ENCODE measurements around the gene EPDR1.
A peak's percentile ranks its signal among the peaks of the same experiment; 100 is the strongest.
"Not testable (repeated sequence)": the region's sequence is repeated elsewhere in the genome, so short reads cannot be mapped to it uniquely, and the experiment has no call there.

EPDR1 gene

DNA sequence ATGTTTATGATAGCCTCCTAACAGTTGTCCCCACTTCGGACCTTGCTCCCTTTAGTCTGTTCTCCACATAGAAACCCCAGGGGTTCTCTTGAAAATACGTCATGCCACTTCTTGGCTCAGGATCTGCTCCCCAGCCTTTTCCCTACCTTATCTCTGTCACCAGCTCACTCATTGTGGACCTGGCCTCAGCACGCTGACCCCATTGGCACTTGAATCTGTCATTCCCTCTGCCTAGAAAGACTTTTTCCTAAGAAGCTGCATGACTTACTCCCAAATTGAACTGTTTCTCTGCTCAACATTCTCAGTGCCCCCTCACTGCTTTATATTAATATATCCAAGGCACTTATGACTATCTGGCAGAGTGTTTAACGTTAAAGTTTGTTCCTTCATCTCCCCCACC, 8.4 kb downstream of the EPDR1 start:
- DNase-seq (ENCODE audit: low spot score), result no peak

DNA sequence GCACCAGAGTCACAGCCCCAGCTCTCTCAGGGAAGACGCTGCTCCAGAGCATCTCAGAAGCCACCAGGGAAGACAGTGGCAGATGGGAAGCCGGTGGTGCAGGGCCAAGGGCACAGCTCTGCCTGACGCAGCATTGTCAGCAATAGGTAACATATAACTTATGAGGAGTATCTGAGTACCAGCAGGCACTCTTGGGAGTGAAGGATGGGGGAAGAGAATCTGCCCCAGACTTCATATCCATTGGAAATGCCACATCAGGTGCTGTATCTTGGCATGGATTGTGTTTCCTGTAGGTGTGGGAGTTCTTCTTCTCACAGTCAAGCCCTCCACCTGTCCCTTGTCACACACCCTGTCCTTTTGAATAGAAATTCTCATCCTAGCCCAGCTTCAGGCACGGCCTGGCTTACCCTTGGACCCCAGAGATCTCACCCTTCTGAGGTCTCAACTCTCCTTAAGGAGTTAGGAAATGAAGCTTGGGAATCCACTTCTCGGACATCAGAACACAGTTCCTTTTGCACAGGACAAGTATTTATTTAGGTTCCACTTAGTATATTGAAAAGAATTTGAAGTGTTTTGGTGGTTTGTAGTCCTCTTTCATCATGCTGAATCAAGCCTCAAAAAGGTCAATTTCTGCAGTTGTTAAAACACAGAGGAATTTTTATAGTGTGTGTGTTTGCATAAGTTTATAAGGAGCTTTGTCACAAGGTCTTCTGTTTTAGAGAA, 9.9 kb downstream of the EPDR1 start:
- DNase-seq (ENCODE audit: low spot score), result no peak

DNA sequence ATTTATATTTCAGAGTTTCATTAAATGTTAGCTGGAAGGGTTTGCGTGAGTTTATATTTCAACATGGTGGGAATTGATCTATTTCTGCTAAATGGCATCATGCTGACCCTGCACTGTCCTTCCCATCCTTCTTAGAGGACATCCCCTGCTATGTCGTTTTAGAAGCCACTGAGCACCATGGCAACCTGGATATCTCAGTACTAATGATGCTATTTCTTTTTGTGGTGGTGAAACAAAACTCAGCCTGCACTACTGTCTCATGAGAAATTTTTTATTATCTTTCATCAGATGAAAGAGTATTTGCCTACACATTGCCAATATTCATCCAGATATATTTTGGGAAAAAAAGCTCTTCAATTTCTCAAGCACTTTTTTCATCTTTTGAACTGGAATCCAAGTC, 12.1 kb downstream of the EPDR1 start:
- DNase-seq (ENCODE audit: low spot score), result no peak

DNA sequence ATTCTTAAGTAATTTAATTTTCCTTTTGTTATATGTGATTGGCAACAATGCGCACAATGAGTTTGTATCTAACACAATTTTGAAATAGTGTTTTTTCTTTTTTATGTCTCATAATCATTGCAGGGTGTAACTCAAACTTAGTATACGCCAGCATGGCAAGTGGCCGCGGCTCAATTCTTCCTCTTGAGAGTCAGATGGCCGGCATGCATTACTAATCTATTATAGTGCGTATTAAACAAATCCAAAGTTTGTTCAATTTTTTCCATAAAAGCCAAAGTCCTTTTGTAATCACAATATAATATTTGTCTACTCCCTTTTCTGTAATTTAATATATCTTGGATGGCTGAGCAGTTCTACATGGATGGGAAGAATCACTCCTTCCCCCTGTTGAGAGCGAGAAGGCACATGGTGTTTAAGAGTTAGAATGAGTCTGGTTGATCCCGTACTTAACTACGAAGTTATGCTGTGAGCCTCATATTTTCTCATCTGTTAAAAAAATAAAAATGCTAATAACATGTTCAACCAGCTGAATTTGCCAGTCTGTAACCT, 12.7 kb downstream of the EPDR1 start:
- no peak for DNase-seq (ENCODE audit: low spot score)

DNA sequence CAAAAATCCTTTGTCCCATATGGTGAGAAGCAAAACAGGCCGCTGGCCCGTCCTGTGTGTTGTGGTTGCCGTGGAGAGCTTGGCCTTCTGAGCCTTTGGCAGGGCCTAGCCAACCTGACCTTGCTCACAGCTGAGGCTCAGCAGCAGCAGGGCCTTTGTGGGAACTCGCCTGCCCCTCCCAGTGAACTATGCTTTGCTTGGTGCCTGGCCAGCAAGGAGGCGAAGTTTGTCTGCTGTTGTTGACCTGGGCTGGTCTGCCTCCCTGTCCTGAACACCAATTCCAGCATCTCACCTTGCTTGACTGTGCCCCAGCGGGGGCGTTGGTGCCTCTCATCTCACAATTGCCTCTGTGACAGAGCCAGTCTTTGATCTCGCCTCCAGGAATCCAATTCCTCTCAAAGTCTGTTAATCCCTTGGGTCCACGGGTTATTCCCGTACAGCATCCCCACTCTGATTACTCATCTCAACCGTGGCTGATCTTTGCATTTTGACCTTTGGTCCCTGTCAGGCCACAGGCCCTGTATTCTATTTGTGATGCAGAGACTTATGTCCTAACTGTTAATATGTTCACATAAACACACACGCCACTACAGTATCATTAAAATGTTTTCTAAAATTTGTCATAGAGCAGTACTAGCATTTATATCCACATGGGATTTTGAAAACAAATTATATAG, 22.6 kb downstream of the EPDR1 start:
- DNase-seq (ENCODE audit: low spot score), result peak; percentile 99

DNA sequence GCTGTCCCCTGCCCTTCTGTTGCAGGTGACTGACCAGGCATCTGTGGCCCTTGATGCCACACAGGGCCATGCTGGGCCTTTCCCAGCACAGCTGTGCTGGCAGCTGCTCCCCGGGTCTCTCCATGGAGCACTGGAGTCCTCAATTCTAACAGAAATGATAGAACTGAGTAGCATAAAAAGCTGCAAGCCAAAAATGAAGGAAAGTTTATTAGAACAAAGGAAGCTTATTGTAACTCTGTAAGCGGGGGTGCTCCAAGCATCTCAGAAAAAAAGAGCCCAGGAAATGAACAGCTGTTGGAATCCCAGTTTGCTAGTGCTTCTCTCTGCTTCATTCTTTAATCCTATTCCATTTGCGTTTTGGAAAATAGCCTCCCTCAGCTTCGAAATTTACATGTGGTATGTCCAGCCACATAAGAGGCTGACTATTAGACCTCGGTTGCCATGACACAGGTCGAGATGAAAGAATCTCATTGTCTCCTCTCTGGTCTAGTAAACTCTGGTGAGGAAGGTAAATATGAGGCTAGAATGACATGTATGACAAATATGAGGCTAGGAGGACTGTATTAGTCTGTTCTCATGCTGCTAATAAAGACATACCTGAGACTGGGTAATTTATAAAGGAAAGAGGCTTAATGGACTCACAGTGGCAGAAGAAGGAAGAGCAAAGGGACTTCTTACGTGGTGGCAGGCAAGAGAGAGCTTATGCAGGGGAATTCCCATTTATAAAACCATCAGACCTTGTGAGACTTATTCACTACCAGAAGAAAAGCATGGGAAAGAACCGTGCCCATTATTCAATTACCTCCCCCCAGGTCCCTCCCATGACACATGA, 23.7 kb downstream of the EPDR1 start:
- DNase-seq (ENCODE audit: low spot score), result peak; percentile 74

DNA sequence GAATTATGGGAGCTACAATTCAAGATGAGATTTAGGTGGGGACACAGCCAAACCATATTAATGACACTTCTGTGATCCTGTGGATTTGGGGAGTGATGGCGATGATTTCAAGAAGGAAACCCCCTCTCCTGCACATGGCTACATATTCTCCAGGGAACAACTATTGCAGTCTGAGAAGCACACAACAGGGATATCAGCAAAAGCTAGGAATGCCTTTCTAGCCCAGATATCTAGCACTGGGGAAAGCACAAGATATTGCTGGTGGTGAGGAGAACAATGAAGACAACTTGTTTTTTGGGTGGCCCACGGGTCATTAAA, 24.3 kb downstream of the EPDR1 start:
- DNase-seq (ENCODE audit: low spot score), result no peak

DNA sequence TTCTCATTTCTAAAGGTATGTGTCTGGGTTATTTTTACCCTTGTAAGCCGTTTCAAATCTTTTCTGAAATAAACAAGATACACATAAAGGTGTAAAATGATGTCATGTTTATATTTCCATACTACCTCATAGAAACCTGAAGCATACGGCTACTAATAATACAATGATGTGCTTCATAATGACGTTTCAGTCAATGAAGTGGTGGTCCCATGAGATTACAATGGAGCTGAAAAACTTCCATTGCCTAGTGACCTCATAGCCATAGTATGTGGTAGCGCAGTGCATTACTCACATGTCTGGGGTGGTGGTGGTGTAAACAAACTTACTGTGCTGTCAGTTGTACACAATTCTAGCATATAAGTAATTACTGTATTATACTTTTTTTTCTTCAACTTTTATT, 24.9 kb downstream of the EPDR1 start:
- no peak for DNase-seq (ENCODE audit: low spot score)

DNA sequence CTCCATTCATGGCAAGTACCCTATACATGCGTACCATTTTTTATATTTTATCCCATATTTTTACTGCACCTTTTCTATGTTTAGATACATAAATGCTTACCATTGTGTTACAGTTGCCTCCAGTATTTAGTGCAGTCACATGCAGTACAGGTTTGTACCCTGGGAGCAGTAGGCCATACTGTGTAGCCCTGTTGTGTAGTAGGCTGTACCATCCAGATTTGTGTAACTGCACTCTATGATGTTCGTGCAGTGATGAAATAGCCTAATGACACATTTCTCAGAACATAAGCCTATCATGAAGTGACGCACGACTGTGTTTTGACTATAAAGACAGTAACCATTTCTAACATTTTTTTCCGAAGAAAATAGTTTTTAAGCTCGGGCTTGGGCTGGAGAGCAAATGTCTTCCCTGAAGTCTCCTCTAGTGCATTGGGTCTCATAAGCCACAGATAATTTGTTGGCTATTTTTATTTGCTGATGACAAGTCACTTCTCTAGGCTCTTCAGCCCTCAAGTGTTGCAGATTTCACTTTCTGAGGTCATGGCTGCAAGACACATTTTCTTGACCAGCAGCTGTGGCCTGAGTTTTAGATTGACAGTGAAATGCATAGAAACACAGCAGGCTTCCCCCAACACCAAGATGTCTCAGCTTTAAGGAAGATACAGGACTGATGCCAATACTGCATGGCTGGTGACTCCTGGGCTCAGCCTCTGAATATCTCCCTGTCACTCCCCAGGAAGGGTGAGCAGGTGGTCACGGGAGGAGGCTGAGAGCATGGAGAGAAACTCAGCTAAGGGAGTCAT, 26.9 kb downstream of the EPDR1 start:
- DNase-seq (ENCODE audit: low spot score), result no peak

DNA sequence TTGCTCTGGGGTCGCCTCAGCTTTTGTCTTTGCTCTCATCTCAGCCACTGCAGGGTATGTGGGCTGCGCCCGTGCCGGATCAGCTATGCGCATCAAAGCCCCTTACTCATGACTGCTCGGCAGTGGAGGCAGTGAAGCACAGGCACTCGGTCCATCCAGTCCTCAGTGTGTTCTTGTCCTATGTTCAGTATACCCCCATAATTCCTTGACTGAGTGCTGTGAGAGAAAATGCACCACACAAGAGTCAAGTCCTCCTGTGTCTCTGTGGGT, 27.4 kb downstream of the EPDR1 start:
- DNase-seq (ENCODE audit: low spot score), result no peak

DNA sequence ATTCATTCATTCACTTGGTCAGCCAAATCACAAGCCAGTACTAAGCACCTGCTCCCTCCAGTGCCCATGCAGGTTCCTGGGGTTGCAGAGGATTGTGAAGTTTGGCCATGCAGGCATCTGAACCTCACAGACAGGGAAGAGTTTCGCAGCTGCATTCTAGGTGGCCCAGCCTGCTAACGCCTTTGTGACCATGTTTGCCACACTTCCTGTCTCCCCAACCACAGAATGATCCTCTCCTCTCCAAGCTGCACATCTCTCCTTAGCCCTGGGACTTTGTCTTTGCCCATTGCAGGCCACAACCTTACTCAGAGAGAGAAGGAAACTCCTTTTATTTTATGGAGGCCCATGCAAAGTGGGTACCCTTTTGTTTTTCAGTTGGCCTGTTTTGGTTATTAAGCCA, 31.8 kb downstream of the EPDR1 start:
- no peak for DNase-seq (ENCODE audit: low spot score)

DNA sequence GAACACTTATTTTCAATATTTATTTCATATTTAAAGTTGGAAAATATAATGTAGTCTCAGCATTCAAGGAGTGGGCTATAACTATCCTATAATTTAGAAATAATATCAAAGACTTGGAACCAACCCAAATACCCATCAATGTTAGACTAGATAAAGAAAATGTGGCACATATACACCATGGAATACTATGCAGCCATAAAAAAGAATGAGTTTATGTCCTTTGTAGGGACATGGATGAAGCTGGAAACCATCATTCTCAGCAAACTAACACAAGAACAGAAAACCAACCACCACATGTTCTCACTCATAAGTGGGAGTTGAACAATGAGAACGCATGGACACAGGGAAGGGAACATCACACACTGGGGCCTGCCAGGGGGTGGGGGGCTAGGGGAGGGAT, 33.8 kb downstream of the EPDR1 start:
- DNase-seq (ENCODE audit: low spot score), result not testable (repeated sequence)

DNA sequence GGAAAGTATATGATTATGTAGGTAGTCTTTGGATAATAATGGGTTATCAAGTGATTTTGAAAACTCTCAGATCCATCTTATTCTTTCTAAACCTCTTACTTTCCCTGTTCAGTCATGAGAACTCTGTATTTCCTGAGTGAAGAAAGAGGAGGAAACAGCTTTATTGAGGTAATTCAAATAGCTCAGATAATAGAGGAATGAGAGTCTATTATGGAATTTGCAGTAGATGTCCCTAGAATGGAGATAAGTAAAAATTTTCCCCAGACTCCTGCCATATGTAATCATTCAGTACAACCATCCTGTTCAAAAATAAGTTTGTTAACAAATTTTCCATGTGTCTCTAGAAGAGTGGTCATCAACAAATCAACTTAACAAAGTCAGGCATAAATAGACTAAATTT, 36.4 kb downstream of the EPDR1 start:
- DNase-seq (ENCODE audit: low spot score), result no peak

DNA sequence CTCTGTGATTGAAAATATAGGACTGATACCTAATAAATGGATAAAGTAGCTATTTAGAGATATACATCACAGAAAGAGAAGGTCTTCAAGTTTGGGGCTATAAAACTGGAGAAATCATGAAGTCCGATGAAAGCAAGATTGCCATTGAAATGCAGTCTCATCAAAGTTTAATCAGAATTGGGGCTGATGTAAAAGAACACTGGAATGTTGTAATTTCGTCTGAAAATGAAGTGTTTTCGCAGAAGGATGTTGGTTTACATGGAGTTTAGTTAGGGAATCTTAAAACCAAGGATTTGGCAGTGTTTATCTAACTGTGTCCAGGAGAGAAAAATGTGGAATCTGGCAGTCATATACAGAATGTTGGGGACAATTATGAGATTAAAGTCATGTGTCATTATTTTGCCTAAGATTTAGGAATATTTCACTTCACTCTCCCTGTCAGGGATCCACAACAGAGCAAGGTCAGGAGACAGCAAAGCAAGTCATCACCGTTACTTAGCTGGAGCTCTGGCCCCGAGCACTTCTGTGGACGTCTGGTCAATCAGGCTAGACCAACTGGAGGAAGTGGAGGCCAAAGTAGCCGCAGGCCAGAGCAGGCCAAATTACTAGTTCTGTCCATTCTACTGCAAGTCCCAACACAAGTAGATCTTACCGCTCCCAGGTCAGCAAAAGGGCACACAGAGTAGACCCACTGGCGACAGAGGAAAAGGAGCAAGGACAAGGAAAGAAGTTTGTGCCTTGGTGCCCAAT, 37.0 kb downstream of the EPDR1 start:
- no peak for DNase-seq (ENCODE audit: low spot score)

DNA sequence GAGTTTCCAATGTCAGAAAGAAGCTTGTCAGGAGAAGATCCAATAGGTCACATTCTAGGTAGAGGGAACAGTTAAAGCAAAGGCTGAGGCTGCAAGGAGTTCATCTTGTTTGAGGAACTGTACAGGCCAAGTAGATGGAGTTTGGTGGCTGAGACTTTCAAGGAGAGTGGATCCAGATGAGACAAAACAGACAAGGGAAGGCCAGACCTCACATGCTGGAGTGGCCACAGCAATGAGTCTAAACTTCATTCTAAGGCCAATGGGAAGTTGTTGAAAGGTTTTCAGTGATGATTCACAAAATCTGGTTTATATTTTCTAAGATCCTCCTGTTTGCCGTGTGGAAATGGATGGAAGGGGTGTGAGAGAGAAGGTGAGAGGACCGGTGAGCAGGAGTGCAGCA, 40.0 kb downstream of the EPDR1 start:
- no peak for DNase-seq (ENCODE audit: low spot score)

DNA sequence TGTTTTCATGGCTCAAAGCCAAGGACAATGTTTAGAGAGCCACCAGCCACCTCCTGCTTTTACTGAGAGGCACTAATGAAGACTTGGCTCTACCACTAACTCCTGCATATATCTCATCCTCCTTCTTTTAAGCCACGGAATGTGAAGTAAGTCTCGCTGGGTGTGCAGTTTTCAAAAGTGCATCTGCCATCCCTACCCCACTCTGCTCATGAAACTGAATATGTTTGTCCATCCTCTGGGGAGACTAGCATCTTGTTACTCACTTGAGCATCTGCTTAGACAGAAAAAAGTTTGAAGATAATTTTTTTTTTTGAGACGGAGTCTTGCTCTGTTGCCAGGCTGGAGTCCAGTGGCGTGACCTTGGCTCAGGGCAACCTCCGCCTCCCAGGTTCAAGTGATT, 40.8 kb downstream of the EPDR1 start:
- no peak for DNase-seq (ENCODE audit: low spot score)

DNA sequence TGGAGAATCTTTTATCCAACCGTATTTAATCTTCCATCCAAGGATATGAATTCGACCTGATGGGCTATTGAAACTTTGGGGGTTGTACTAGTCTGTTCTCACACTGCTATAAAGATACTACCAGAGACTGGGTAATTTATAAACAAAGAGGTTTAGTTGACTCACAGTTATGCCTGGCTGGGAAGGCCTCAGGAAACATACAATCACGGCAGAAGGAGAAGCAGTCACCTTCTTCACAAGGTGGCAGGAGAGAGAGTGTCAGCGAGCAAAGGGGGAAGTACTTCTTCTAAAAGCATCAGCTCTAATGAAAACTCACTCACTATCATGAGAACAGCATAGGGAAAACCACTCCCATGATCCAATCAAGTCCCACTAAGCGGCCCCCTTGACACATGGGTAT, 43.8 kb downstream of the EPDR1 start:
- no peak for DNase-seq (ENCODE audit: low spot score)

DNA sequence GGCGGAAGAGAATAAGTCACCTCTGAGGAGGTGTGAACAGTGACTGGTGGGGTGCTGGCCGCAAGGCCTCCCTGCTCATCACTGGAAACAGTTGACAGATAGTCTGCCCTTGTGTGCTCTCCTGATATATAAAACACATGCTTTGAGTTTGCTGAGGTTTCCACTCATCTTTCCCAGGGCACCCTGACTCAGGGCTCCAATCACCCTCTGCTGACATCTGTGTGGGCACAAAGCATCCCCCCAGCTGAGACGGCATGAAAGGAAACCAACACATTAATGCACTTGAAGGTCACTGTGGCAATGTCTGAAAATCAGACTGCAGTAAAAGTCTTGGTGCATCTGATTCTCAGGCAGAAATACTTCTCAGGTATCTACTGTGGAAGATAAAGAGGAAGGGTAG, 49.8 kb downstream of the EPDR1 start:
- no peak for DNase-seq (ENCODE audit: low spot score)

DNA sequence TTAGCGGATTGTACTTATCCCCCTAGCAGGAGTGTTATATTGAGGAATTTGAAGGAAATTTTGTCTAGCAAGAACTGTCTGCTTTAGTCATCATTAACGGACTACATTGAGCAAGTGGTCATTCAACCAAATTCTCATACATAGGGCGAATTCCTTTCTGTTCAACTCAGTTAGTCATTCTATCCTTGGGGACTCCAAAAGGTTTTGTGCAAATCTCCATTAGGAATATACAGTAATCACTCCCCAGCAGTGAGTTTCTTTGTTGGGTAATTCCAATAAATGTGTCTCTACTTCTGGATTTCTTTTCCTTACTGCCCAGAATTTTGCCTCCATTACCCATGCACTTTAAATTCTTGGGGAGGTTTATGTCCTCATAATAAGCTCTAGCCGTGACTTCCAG, 51.1 kb downstream of the EPDR1 start:
- DNase-seq (ENCODE audit: low spot score), result no peak

DNA sequence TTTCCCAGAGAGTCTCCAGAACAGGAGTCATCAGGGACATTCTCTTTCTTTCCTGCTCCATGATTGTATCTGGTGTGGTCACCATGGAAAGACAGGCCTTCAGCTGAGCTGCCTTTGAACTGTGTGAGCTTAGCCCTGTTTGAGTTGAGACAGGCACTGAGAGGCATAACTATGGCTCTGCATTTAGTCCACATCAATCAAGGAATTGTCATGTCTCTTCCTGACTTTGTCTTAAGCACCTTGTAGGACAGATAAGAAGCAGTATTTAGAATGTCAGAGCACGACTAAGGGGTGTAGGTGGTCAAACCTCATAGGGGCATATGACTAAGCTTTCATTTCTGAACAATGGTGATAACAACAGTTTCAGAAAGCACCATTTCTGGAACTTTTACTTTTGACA, 53.5 kb downstream of the EPDR1 start:
- no peak for DNase-seq (ENCODE audit: low spot score)

DNA sequence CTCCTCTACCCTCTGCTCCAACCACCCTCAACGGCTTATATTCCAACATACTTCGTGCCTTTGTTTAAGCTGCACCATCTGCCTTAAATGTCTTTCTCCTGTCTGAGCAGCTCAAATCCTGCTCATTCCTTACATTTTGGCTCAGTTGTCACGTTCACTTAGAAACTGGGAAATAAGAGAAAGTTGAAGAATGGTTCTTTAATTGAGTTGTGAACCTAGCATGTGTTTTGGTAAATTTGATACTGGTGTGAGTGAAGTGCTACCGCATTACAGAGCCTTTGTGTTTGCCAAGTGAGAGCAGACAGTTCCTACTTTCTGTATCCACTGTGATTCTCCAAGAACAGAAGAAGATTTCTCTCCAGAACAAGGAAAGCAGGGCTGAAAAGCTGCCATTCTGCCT, 54.3 kb downstream of the EPDR1 start:
- DNase-seq (ENCODE audit: low spot score), result no peak

DNA sequence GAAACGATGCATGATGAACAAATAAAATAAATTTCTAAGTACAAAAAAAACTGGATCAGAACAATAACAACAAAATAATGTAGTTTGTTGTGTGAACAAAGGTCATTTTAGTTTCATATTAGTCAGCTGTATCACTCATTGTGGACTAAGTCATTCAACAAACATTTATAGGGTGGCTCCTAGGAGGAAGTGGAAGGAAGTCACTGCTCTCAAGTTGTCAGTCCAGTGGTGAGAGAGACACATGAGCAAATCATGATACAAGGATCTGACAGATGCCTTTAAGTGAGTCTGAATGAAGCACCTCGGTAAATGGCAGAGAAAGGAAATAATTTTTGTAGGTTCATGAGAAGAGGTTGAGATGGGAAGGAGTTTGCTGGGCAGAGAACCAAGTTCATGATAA, 56.8 kb downstream of the EPDR1 start:
- DNase-seq (ENCODE audit: low spot score), result no peak
